HEK293T (cell line): ENCODE measurements around the gene TARBP1.

Source experiments
- BHLHE40 ChIP-seq: fragments of 450-650 bp; IDR thresholded peaks from 2 replicates; pipeline ENCODE4 v1.6.1; 2016; ENCODE audit warnings: mild to moderate bottlenecking, moderate library complexity, borderline replicate concordance
- CTBP1 ChIP-seq: fragments of 450-650 bp; IDR thresholded peaks from 2 replicates; pipeline ENCODE4 v1.6.1; 2016; ENCODE audit warnings: borderline replicate concordance
- ELF4 ChIP-seq: fragments of 450-650 bp; IDR thresholded peaks from 2 replicates; pipeline ENCODE4 v1.6.1; 2017; ENCODE audit warnings: antibody characterized with exemption
- FOXA1 ChIP-seq: fragments of 450-650 bp; IDR thresholded peaks from 2 replicates; pipeline ENCODE4 v1.6.1; 2016; ENCODE audit warnings: mild to moderate bottlenecking
- FOXK2 ChIP-seq: fragments of 450-650 bp; IDR thresholded peaks from 2 replicates; pipeline ENCODE4 v1.6.1; 2016; ENCODE audit warnings: mild to moderate bottlenecking
- FOXM1 ChIP-seq: fragments of 450-650 bp; IDR thresholded peaks from 2 replicates; pipeline ENCODE4 v1.6.1; 2017; ENCODE audit warnings: mild to moderate bottlenecking, borderline replicate concordance
- HDGF ChIP-seq: fragments of 450-650 bp; IDR thresholded peaks from 2 replicates; pipeline ENCODE4 v1.6.1; 2017; ENCODE audit warnings: antibody characterized with exemption, borderline replicate concordance
- LEF1 ChIP-seq: fragments of 450-650 bp; IDR thresholded peaks from 2 replicates; pipeline ENCODE4 v1.6.1; 2017; ENCODE audit warnings: mild to moderate bottlenecking, borderline replicate concordance
- SP1 ChIP-seq: fragments of 450-650 bp; IDR thresholded peaks from 2 replicates; pipeline ENCODE4 v1.6.1; 2017
- TARDBP ChIP-seq: fragments of 450-650 bp; IDR thresholded peaks from 2 replicates; pipeline ENCODE4 v1.6.1; 2016
- ZNF384 ChIP-seq: fragments of 450-650 bp; IDR thresholded peaks from 2 replicates; pipeline ENCODE4 v1.6.1; 2016

DNA sequence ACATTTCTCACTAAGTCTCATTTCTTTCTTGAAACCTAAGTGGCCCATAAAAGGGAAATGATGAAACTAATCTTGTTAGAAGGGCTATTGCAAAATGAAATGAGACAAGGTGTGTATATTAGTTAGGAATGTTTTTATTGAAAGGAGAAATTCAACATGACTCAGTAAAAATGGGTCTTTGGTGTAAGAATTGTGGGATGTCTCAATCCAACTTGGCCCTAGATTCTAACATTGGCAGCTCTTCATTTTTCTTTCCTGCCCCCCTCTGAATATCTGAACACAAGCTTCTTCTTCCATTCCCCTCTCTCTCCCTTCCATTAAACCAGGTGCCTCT is 26.8 kb upstream of the TARBP1 start:
- TF ChIP-seq SP1 (no peak), CTBP1 (no peak), BHLHE40 (no peak), ELF4 (no peak), FOXK2 (no peak), FOXA1 (no peak), LEF1 (no peak), HDGF (no peak), TARDBP (no peak), FOXM1 (no peak), ZNF384 (no peak)
